Measurements from ENCODE around the gene C2orf92. TPM values are rescaled to one million over a fixed set of nuclear protein-coding genes. Genes with fewer than 3 reads are reported as not detected.

The C2orf92 gene
- total RNA-seq, 4 donors from 2014 or later = 8.6 to 23.7 (median 12.2) TPM

- TF ChIP-seq CTCF (IDR thresholded peaks at IDR 0.05; ENCODE audit: low read depth) = no peak
Measured at GRCh38 chr2:97743913-97744312, 74.4 kb downstream of the C2orf92 start.

- TF ChIP-seq CTCF (IDR thresholded peaks at IDR 0.05; ENCODE audit: low read depth) = no peak
Measured at GRCh38 chr2:97745474-97746174, 76.1 kb downstream of the C2orf92 start.

GRCh38 chr2:97747285-97747684 is 77.8 kb downstream of the C2orf92 start:
- TF ChIP-seq CTCF (IDR thresholded peaks at IDR 0.05; ENCODE audit: low read depth) = no peak

GRCh38 chr2:97747716-97748115 is 78.2 kb downstream of the C2orf92 start:
- no peak for TF ChIP-seq CTCF (IDR thresholded peaks at IDR 0.05; ENCODE audit: low read depth)

GRCh38 chr2:97749581-97749980 is 80.1 kb downstream of the C2orf92 start:
- no peak for TF ChIP-seq CTCF (IDR thresholded peaks at IDR 0.05; ENCODE audit: low read depth)

- TF ChIP-seq CTCF (IDR thresholded peaks at IDR 0.05; ENCODE audit: low read depth) = no peak
Measured at GRCh38 chr2:97750017-97750416, 80.5 kb downstream of the C2orf92 start.

GRCh38 chr2:97751752-97752151 is 82.2 kb downstream of the C2orf92 start:
- TF ChIP-seq CTCF (IDR thresholded peaks at IDR 0.05; ENCODE audit: low read depth) = no peak

Small RNA genes lying within 50 kb of the gene (small RNA-seq; reads per million reads assigned to genes)
- not detected for gene RNU4-8P

Other genes starting within 250 kb of the C2orf92 start
- 10 to 100 TPM; 22.7 to 88.7 (median 36.5) TPM for gene ANKRD36B, start 79.8 kb upstream of the C2orf92 start, total RNA-seq
- 100 to 1,000 TPM; 279 to 513 (median 342) TPM for gene COX5B, start 23.7 kb upstream of the C2orf92 start, total RNA-seq
- gene ACTR1B, start 5.7 kb upstream of the C2orf92 start, total RNA-seq = 10 to 100 TPM; 31.5 to 84.8 (median 54.8) TPM
- gene ZAP70, start 43.9 kb downstream of the C2orf92 start, total RNA-seq = 1 to 10 TPM; 2.3 to 3.3 (median 3.1) TPM

All from subcutaneous adipose tissue (tissue), 4 donors.